Endodermal cell (in vitro differentiated cells): ENCODE measurements around the gene IKZF1. TPM values are rescaled to one million over a fixed set of nuclear protein-coding genes. Genes with fewer than 3 reads are reported as not detected.
A peak's percentile ranks its signal among the peaks of the same experiment; 100 is the strongest.
"Not testable (repeated sequence)": the region's sequence is repeated elsewhere in the genome, so short reads cannot be mapped to it uniquely, and the experiment has no call there.

Experiments
- DNase-seq: peaks from one replicate; pipeline ENCODE4 v3.0.0-alpha.2; 2017
- H3K27ac ChIP-seq: 2 replicates; pipeline ENCODE4 v1.5.1; 2013; ENCODE audit warnings: mild to moderate bottlenecking, low read depth, low read length, moderate library complexity
- H3K27me3 ChIP-seq: 2 replicates; pipeline ENCODE4 v1.6.1; 2013; ENCODE audit warnings: mild to moderate bottlenecking, low read length, moderate library complexity; ENCODE audit not compliant: insufficient read depth, control insufficient read depth, poor library complexity, severe bottlenecking
- H3K36me3 ChIP-seq: 2 replicates; pipeline ENCODE4 v1.7.0; 2013; ENCODE audit warnings: mild to moderate bottlenecking, low read length, moderate library complexity; ENCODE audit not compliant: control insufficient read depth, insufficient read depth
- H3K4me1 ChIP-seq: one replicate; pipeline ENCODE4 v1.7.0; 2013; ENCODE audit warnings: low read length; ENCODE audit not compliant: control insufficient read depth, insufficient read depth
- H3K4me3 ChIP-seq: 2 replicates; pipeline ENCODE4 v1.5.1; 2013; ENCODE audit warnings: mild to moderate bottlenecking, low read length, moderate library complexity
- H3K9ac ChIP-seq: 2 replicates; pipeline ENCODE4 v1.6.1; 2013; ENCODE audit warnings: mild to moderate bottlenecking, low read length, moderate library complexity; ENCODE audit not compliant: poor library complexity, severe bottlenecking; ENCODE audit errors: extremely low read depth
- H3K9me3 ChIP-seq: 2 replicates; pipeline ENCODE4 v1.6.1; 2013; ENCODE audit warnings: mild to moderate bottlenecking, low read length, moderate library complexity; ENCODE audit not compliant: control insufficient read depth
- H3K27ac Mint-ChIP-seq: 2 replicates; pipeline ENCODE4 v1.8.0; 2020; ENCODE audit warnings: mixed read lengths
- H3K27me3 Mint-ChIP-seq: 2 replicates; pipeline ENCODE4 v1.8.0; 2021; ENCODE audit warnings: mild to moderate bottlenecking, mixed read lengths; ENCODE audit not compliant: insufficient read depth
- H3K36me3 Mint-ChIP-seq: 2 replicates; pipeline ENCODE4 v1.8.0; 2020; ENCODE audit warnings: low read depth, mixed read lengths
- H3K4me1 Mint-ChIP-seq: 2 replicates; pipeline ENCODE4 v1.8.0; 2020; ENCODE audit warnings: mixed read lengths
- H3K4me3 Mint-ChIP-seq: 2 replicates; pipeline ENCODE4 v1.8.0; 2020; ENCODE audit warnings: mild to moderate bottlenecking, moderate library complexity, mixed read lengths
- H3K9me3 Mint-ChIP-seq: 2 replicates; pipeline ENCODE4 v1.8.0; 2020; ENCODE audit warnings: mild to moderate bottlenecking, mixed read lengths
- WGBS, 2 experiments: methylation state at CpG; one replicate each; pipeline versions ENCODE4 v1.1.5 to v1.1.7; 2013; ENCODE audit warnings: missing lambda C conversion rate in 2 of 2, mixed read lengths in 1 of 2; ENCODE audit not compliant: insufficient coverage in 1 of 2, insufficient read length in 1 of 2; 5-methylcytosine and 5-hydroxymethylcytosine counted together
- total RNA-seq, 2 donors: library from RNA; stranded (reverse); fragmentation: NEBNext Ultra II Directional in 1 of 2; extraction: Animal tissue kit (Norgen Biotek cat#: 25700) in 1 of 2; gene quantifications; 2 replicates in 1 of 2; 3 replicates in 1 of 2; pipeline ENCODE4 v1.2.1, GENCODE V29; 2021
- TF ChIP-seq, protein P1 (sequence below): fragments of 200-600 bp; sonication (generic); conservative IDR thresholded peaks from 2 replicates; pipeline ENCODE4 v1.5.0; 2021; ENCODE audit warnings: antibody characterized with exemption, mild to moderate bottlenecking

Gene IKZF1
- total RNA-seq, 2 donors from 2014 or later, result 0.44 to 0.55 TPM

DNA sequence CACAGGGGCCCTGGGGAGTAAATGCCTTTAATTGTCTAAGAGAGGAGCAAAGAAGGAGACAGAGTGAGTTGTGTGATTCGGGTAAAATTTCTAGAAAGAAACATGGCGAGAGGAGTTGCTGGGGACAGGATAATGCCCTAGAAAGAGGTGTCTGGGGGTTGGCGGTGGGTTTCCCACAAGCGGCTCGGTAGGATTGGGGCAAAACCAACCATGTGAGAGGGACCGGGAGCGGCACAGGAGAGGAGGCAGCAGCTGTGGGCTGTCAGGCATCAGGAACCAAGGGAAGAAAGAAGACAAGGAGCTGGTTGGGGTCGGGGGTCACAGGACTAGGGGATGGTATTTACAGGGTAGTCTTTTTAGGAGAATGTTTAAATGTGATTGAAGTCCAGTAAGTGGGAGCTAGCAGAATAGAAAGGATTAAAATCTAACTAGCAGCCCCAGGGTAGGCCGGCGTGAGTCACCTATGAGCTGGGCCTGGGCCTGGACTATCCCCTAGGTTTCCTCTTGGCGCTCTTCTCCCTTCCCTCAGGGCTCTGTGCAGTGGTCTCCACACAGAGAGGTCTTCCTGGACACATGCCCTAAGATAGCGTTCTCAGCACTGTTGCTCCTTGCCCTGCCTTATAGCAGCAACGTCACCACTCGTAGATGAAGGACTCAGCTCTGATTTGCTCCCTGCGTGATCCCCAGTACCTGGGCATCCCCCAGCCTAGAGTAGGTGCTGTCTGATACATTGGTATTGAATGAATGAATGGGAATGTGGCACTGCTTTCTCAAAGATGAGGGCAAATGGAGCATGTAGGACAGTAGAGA is 32.6 kb downstream of the IKZF1 start:
- no peaks in the 10 kb centered on the region for H3K9me3 ChIP-seq
- peaks cover 10% of the 10 kb centered on the region for H3K4me1 Mint-ChIP-seq
- TF ChIP-seq, protein P1, sequence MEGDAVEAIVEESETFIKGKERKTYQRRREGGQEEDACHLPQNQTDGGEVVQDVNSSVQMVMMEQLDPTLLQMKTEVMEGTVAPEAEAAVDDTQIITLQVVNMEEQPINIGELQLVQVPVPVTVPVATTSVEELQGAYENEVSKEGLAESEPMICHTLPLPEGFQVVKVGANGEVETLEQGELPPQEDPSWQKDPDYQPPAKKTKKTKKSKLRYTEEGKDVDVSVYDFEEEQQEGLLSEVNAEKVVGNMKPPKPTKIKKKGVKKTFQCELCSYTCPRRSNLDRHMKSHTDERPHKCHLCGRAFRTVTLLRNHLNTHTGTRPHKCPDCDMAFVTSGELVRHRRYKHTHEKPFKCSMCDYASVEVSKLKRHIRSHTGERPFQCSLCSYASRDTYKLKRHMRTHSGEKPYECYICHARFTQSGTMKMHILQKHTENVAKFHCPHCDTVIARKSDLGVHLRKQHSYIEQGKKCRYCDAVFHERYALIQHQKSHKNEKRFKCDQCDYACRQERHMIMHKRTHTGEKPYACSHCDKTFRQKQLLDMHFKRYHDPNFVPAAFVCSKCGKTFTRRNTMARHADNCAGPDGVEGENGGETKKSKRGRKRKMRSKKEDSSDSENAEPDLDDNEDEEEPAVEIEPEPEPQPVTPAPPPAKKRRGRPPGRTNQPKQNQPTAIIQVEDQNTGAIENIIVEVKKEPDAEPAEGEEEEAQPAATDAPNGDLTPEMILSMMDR, result no peak
- H3K36me3 Mint-ChIP-seq, result no peaks in the 10 kb centered on the region
- no peaks in the 10 kb centered on the region for H3K9me3 Mint-ChIP-seq
- WGBS, 2 experiments, result 92 to 94% methylated on average over 13 to 15 of the region's 15 CpGs
- no peak overlapping the region for H3K9ac ChIP-seq
- H3K4me3 ChIP-seq, result no peak overlapping the region
- H3K4me3 Mint-ChIP-seq, result no peak overlapping the region
- no peaks in the 10 kb centered on the region for H3K4me1 ChIP-seq
- peak; percentile 20 for DNase-seq
- H3K27me3 ChIP-seq, result no peaks in the 10 kb centered on the region
- H3K27ac Mint-ChIP-seq, result no peak overlapping the region
- no peak overlapping the region for H3K27ac ChIP-seq
- no peaks in the 10 kb centered on the region for H3K36me3 ChIP-seq
- H3K27me3 Mint-ChIP-seq, result no peaks in the 10 kb centered on the region

DNA sequence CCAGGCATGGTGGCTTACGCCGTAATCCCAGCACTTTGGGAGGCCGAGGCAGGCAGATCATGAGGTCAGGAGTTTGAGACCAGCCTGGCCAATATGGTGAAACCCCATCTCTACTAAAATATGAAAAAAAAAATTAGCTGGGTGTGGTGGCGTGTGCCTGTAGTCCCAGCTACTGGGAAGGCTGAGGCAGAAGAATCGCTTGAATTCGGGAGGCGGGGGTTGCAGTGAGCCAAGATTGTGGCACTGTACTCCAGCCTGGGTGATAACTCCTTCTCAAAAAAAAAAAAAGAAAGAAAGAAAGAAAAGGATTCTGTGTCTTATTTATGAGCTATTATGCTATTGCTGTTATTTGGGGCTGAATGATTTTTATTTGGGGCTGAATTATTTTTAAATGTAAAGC is 35.0 kb downstream of the IKZF1 start:
- H3K27ac Mint-ChIP-seq, H3K27ac ChIP-seq, H3K4me3 Mint-ChIP-seq, H3K4me3 ChIP-seq, H3K27me3 Mint-ChIP-seq, H3K9me3 Mint-ChIP-seq, H3K9me3 ChIP-seq, H3K4me1 ChIP-seq, H3K4me1 Mint-ChIP-seq, H3K36me3 Mint-ChIP-seq, DNase-seq, H3K36me3 ChIP-seq, H3K9ac ChIP-seq, H3K27me3 ChIP-seq: not testable (repeated sequence)
- WGBS, 2 experiments, result 89 to 92% methylated on average over 5 to 7 of the region's 7 CpGs

DNA sequence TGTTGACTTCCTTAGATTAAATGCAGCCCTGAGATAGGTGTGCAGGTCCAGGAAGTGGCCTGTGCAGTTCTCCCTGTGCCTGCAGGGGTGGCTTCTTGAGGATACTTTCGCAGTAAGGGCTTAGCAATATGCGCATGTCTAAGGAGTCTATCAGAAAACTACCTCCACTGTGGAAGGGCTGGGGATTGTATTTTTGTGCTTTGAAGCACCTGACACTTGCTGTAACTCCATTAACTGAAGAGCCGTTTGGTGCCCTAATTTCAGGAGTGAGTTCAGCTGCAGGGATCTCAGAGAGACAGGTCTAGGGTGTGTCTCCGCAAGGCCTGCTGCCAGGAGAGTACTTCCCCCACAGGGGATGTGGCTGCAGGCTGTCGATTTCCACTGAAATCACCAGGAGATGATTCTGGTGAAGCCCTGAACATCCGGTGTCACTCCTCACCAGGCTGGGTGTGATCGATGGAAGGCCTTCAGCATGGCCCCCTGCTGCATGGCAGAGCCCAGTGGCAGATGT is 35.5 kb downstream of the IKZF1 start:
- TF ChIP-seq, protein P1, result no peak
- Histone ChIP-seq H3K4me1 (no peaks in the 10 kb centered on the region), H3K9me3 (no peaks in the 10 kb centered on the region), H3K36me3 (no peaks in the 10 kb centered on the region), H3K27ac (no peak overlapping the region), H3K9ac (no peak overlapping the region), H3K27me3 (no peaks in the 10 kb centered on the region), H3K4me3 (no peak overlapping the region)
- no peaks in the 10 kb centered on the region for H3K9me3 Mint-ChIP-seq
- no peak overlapping the region for H3K4me3 Mint-ChIP-seq
- no peaks in the 10 kb centered on the region for H3K27me3 Mint-ChIP-seq
- no peak overlapping the region for H3K27ac Mint-ChIP-seq
- DNase-seq, result peak; percentile 45
- peaks cover 5% of the 10 kb centered on the region for H3K4me1 Mint-ChIP-seq
- WGBS, 2 experiments, result 75 to 89% methylated on average over 5 to 7 of the region's 7 CpGs
- H3K36me3 Mint-ChIP-seq, result no peaks in the 10 kb centered on the region
